Heart left ventricle (tissue), 13 donors: Measurements from ENCODE around the gene IGSF3.

Source experiments
- POLR2A ChIP-seq, 2 donors: fragments of 450-650 bp; IDR thresholded peaks; one replicate each; pipeline ENCODE4 v1.6.1; 2017; ENCODE audit warnings: antibody characterized with exemption in 2 of 2, mild to moderate bottlenecking in 2 of 2, moderate library complexity in 2 of 2
- TF ChIP-seq, protein P1 (sequence below), 12 donors: fragments of 200-600 bp; sonication (generic) in 4 of 12; IDR thresholded peaks; one replicate each; pipeline versions ENCODE4 v1.5.0 to v1.8.0; 2018 to 2022; ENCODE audit warnings: antibody characterized with exemption in 12 of 12, mild to moderate bottlenecking in 5 of 12
- donor health status: ischemic (EF 13 %, LVEDD 7.1; RV severe dilation, severe dysfunction).
- donor health status: DM: no; HTN: yes; CAD: no.
- donor health status: DM: no; HTN: no; CAD: no.
- donor health status: ischemic (EF 25% LVEDD 6.9; RV normal size, moderate dysfunction).
- donor health status: ischemic (EF 25% LVEDD 5.7; RV mildly dilated, moderate dysfunction).
- donor health status: ischemic (EF 35%, LVEDD 5.7; RV mildly dilated, moderate dysfunction).
- donor health status: nonischemic (EF 11% LVEDD 7.7; RV severe dilation, severe dysfunction).
- donor health status: DM: yes; HTN: yes; CAD: no.
- donor health status: PGD.
- donor health status: ischemic (EF 29% LVEDD 5.4; RV normal size, mild dysfunction).
- donor health status: nonischemic (EF 23%, LVEDD 6.1; RV moderate dilation, normal function).

DNA sequence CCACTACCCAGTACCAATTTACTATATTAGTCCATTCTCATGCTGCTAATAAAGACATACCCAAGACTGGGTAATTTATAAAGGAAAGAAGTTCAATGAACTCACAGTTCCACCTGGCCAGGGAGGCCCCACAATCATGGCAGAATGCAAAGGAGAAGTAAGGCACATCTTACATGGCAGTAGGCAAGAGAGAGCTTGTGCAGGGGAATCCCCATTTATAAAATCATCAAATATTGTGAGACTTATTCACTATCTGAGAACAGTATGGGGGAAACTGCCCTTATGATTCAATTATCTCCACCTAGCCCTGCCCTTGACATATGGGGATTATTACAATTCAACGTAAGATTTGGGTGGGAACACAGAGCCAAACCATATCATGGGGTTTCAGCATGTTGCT lies 103.1 kb downstream of the IGSF3 start:
- TF ChIP-seq, protein P1, sequence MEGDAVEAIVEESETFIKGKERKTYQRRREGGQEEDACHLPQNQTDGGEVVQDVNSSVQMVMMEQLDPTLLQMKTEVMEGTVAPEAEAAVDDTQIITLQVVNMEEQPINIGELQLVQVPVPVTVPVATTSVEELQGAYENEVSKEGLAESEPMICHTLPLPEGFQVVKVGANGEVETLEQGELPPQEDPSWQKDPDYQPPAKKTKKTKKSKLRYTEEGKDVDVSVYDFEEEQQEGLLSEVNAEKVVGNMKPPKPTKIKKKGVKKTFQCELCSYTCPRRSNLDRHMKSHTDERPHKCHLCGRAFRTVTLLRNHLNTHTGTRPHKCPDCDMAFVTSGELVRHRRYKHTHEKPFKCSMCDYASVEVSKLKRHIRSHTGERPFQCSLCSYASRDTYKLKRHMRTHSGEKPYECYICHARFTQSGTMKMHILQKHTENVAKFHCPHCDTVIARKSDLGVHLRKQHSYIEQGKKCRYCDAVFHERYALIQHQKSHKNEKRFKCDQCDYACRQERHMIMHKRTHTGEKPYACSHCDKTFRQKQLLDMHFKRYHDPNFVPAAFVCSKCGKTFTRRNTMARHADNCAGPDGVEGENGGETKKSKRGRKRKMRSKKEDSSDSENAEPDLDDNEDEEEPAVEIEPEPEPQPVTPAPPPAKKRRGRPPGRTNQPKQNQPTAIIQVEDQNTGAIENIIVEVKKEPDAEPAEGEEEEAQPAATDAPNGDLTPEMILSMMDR (IDR thresholded peaks at IDR 0.05) = no peak
- no peak for TF ChIP-seq POLR2A (IDR thresholded peaks at IDR 0.05)
